Esophagus squamous epithelium (tissue), 4 donors: ENCODE results near the gene LMX1B.

Experiments
- CTCF ChIP-seq, 6 experiments: fragments of 450-650 bp in 4 of 6; fragments of 200-600 bp in 2 of 6; sonication (generic) in 2 of 6; IDR thresholded peaks; one replicate each; pipeline ENCODE4 v1.5.1; 2016 to 2019; ENCODE audit warnings: antibody characterized with exemption in 6 of 6, mild to moderate bottlenecking in 4 of 6, moderate library complexity in 4 of 6
- POLR2A ChIP-seq, 4 donors: fragments of 450-650 bp; IDR thresholded peaks; one replicate each; pipeline ENCODE4 v1.6.1; 2017; ENCODE audit warnings: antibody characterized with exemption in 4 of 4, mild to moderate bottlenecking in 4 of 4, moderate library complexity in 3 of 4

GRCh38 chr9:126569036-126569435 is 44.7 kb upstream of the LMX1B start:
- no peak for TF ChIP-seq POLR2A (IDR thresholded peaks at IDR 0.05)
- TF ChIP-seq CTCF (IDR thresholded peaks at IDR 0.05), result no peak
